GM18505 (cell line): ENCODE results near the gene FNDC1.

ENCODE experiments used
- ATAC-seq: cut with Tn5 transposase; IDR thresholded peaks from one replicate; pipeline ENCODE4 v1.9.1; 2021; ENCODE audit not compliant: unreplicated experiment
- POLR2A ChIP-seq: IDR thresholded peaks from 4 replicates; pipeline ENCODE4 v1.6.1; 2011; ENCODE audit warnings: borderline replicate concordance; ENCODE audit not compliant: insufficient read depth, insufficient read length; ENCODE audit errors: extremely low read depth

Gene FNDC1

GRCh38 chr6:159172091-159172491 is 2.9 kb downstream of the FNDC1 start:
- no peak for TF ChIP-seq POLR2A
- ATAC-seq, result no peak

DNA sequence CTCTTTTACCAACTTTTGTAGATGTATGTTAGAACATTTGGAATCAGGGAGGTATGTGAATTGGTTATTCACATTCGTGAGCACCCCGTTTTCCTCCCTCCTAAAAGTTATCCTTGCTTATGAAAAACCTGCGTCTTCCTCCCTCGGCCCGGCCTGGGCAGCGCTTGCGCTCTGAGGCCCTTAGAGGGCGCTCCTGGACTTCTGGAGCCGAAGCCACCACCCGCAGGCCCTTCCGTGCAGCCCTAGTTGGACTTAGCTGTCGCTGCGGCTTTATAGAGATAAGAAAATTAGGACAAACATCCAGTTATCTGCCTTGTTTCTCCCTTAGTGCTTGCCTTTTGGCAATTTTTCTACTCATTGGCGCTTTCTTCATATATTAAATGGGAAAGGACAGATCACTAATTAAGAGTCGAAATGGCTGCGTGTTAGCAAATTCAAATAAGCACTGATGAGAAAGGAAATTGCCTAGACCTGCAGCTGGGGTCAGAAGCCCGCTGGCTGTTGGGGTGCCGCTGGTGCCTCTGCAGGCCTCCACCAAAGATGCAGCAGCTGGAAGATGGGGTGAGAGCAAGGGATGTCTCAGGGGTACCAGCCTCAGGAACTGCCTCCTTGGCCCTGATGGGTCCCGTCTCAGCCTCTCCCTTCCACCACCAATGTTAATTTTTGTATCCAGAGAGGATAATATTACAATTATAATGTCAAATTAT is 5.2 kb downstream of the FNDC1 start:
- no peak for TF ChIP-seq POLR2A
- peak; percentile 69 for ATAC-seq

GRCh38 chr6:159176913-159177312 is 7.7 kb downstream of the FNDC1 start:
- no peak for ATAC-seq
- TF ChIP-seq POLR2A, result no peak

- no peak for ATAC-seq
- TF ChIP-seq POLR2A, result no peak
Measured at GRCh38 chr6:159178847-159179246, 9.6 kb downstream of the FNDC1 start.

DNA sequence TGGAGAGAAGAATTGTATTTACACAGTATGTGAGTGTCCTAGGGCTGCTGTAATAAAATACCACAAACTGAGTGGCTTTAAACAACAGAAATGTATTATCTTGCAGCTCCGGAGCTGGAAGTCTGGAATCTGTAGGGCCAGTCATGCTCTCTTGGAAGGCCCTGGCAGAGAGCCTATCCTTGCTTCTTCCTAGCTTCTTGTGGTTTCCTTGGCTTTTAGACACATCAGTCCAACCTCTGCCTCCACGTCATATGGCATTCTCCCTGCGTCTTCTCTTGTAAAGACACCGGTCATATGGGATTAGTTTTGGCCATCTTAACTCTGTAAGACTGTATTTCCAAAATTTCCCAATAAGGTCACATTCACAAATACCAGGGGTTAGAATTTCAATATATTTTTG is 10.8 kb downstream of the FNDC1 start:
- ATAC-seq, result no peak
- TF ChIP-seq POLR2A, result no peak

DNA sequence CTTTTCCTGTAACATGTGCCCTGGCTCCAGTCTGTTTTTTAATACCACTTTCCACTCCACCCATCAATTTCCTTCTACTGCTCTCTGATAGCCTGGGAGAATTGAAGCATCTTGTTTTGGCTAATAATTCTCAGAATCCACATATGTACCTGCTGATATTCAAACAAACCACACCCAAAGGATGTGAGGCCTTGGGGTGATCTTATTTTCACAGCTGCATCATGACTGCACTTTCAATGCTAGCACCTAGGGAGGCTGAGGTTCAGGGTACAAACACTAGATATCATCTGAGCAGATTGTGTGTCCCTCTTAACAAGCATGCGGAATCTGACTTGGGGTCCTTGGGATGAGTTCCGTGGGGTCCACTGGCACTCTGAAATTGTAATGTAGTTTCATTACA is 12.7 kb downstream of the FNDC1 start:
- TF ChIP-seq POLR2A, result no peak
- ATAC-seq, result no peak

GRCh38 chr6:159184559-159184958 is 15.4 kb downstream of the FNDC1 start:
- ATAC-seq, result no peak
- no peak for TF ChIP-seq POLR2A

DNA sequence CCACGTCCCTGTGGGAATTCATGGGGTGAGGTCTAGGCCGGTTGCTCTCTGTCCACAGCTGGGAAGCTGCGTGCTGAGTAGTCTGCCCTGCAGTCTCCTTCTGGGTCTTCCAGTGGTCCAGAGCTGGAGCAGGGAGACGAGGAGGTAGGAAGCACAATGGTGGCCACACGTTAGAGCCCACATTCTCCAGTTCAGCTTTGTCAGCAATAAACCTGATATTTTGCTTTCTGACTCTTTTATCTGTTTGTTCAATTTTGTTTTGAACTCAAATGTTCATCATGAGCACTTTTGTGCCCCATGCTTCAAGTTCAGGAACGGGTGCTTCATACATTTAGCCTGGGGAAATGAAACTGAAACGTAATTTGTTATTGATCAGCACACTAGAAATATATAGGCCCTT is 21.3 kb downstream of the FNDC1 start:
- no peak for ATAC-seq
- TF ChIP-seq POLR2A, result no peak

DNA sequence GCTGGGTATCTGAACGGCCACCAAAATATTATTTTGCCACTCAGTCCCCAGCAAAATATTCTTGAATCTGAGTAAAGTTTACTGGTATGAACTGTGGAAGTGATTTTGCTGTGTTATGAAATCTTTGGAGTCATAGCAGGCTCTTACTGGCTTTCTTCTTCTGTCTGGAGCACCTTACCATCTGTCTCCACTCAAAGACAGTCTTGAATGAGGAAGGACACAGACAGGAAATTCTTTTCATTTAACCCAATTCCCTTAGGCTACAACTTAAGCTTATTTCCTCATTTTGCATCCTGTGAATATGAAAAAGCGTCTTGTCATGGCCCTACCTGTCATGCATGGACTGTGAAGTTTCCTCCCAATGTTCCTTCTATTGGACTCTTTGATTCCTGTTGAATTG is 24.7 kb downstream of the FNDC1 start:
- TF ChIP-seq POLR2A, result no peak
- no peak for ATAC-seq

DNA sequence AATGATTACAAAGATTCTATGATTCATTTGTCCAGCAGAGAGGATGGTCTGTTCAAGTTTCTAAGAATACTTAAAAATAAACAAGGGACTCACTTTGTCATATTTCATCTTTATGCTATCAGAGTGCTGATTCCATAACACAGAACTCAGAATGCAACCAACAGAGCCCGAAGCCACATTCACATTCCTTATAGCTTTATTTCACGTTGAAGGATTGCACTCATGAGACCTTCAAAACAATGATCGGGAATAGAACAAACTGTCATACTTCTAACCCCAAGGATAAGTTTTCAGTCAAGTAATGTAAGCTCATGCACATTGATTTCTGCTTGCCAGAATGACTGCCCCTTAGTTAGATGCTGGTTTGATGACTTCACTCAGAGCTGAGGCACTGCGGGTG is 25.2 kb downstream of the FNDC1 start:
- TF ChIP-seq POLR2A, result no peak
- no peak for ATAC-seq

DNA sequence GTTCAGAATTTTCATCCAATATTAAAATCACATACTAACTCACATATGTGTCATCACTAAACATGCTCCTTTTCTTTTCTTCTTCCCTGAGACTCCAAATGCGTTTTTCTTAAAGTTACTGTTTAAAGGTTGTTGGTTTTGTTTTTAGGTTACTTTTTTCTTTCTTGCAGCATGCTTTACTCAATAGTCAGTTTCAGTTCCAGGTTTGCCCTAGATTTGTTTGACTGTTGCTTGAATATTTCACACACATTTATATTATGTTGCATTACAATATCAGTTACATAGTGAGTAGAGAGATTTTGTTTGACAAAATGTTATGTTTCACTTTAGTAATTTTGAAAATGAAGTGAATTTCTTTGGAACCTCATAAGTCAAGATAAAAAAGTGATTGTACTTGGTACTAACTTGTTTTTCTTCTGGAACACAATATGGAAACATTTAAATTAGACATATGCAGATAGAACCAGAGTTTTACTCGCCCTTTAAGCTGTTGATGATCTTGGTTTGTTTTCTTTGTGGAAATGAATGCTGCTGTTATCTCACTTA is 27.3 kb downstream of the FNDC1 start:
- no peak for ATAC-seq
- TF ChIP-seq POLR2A, result no peak

DNA sequence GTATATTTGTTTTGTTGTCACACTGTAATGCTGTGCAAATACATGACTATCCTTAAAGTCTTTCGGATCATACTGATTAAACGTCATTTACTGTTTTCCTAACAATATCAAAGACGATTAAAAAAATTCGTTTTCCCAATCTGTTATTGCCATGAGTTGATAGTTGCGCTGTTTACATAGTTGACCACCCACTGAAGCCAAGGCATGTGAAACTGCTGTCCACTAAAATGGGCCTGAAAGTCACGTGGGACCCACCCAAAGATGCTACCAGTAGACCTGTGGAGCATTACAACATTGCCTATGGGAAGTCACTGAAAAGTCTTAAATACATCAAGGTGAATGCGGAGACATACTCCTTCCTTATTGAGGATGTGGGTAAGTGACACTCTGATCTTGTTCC is 28.1 kb downstream of the FNDC1 start:
- TF ChIP-seq POLR2A, result no peak
- ATAC-seq, result no peak

DNA sequence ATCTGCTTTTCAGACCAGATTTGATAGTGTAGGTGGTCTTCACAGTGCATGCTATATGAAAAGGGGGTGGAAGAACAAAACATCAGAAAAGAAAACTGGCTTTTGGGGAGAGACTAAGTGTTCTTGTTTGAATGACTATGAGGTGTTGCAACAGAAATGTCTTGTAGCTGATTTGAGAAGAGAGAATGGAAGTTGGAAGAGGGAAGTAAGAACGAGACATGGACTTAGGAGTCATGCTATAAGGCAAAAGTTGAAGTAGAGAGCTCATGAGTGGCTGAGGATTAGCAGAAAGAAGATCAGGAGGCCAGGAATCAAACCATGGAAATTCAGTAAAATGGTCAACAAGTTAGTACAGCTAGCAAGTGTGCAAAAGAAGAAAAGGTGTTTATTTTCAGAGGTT is 32.1 kb downstream of the FNDC1 start:
- ATAC-seq, result no peak
- TF ChIP-seq POLR2A, result no peak

GRCh38 chr6:159203304-159204005 is 34.3 kb downstream of the FNDC1 start:
- TF ChIP-seq POLR2A, result no peak
- no peak for ATAC-seq
